A549 (cell line): ENCODE results near the gene FAM78B.

Experiments used
- CEBPB ChIP-seq, 2 experiments: fragments of >200 bp in 1 of 2; sonication (Bioruptor Twin) in 1 of 2; formaldehyde crosslinking in 1 of 2; IDR thresholded peaks; 2 replicates each; pipeline ENCODE4 v1.6.1; 2012 to 2016
- ELK1 ChIP-seq: fragments of 150-350 bp; IDR thresholded peaks from 2 replicates; pipeline ENCODE4 v1.6.1; 2014; ENCODE audit warnings: low read depth, mild to moderate bottlenecking, low read length
- GATA3 ChIP-seq: IDR thresholded peaks from 2 replicates; pipeline ENCODE4 v1.6.1; 2012; ENCODE audit warnings: borderline replicate concordance
- HDAC2 ChIP-seq: fragments of 200-600 bp; sonication (generic); IDR thresholded peaks from 2 replicates; pipeline ENCODE4 v1.6.1; 2016
- MAFK ChIP-seq: fragments of 450-650 bp; IDR thresholded peaks from 2 replicates; pipeline ENCODE4 v1.6.1; 2014; ENCODE audit not compliant: partially characterized antibody
- MYC ChIP-seq: IDR thresholded peaks from 2 replicates; pipeline ENCODE4 v1.6.1; 2012; ENCODE audit warnings: mild to moderate bottlenecking, inconsistent platforms, low read length, improper control_type of control experiment, borderline replicate concordance
- PHF8 ChIP-seq: fragments of 200-600 bp; sonication (generic); IDR thresholded peaks from 2 replicates; pipeline ENCODE4 v1.6.1; 2016; ENCODE audit warnings: low read depth, mild to moderate bottlenecking, antibody characterized with exemption, moderate library complexity, borderline replicate concordance
- POLR2A ChIP-seq: IDR thresholded peaks from 2 replicates; pipeline ENCODE4 v1.6.1; 2012; ENCODE audit warnings: mild to moderate bottlenecking, low read length
- RAD21 ChIP-seq, 2 experiments: fragments of >200 bp in 1 of 2; sonication (Bioruptor Twin) in 1 of 2; formaldehyde crosslinking in 1 of 2; IDR thresholded peaks in 1 of 2; conservative IDR thresholded peaks in 1 of 2; 2 replicates in 1 of 2; 3 replicates in 1 of 2; pipeline ENCODE4 v1.6.1; 2012 to 2018; ENCODE audit warnings: inconsistent platforms in 1 of 2
- ZFP36 ChIP-seq: fragments of 450-650 bp; IDR thresholded peaks from 2 replicates; pipeline ENCODE4 v1.6.1; 2014; ENCODE audit warnings: borderline replicate concordance; ENCODE audit not compliant: partially characterized antibody
- TF ChIP-seq, protein P1 (sequence below): IDR thresholded peaks from 2 replicates; pipeline ENCODE4 v1.6.1; 2012
- TF ChIP-seq, protein P2 (sequence below): fragments of >200 bp; sonication (Bioruptor Twin); formaldehyde crosslinking; IDR thresholded peaks from 3 replicates; pipeline ENCODE4 v1.5.1; 2016

- TF ChIP-seq, protein P1, sequence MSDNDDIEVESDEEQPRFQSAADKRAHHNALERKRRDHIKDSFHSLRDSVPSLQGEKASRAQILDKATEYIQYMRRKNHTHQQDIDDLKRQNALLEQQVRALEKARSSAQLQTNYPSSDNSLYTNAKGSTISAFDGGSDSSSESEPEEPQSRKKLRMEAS, result no peak
- TF ChIP-seq RAD21 (conservative IDR thresholded peaks at IDR 0.05 in 1 of 2, IDR thresholded peaks at IDR 0.05 in 1 of 2) (no peak), ZFP36 (no peak), GATA3 (no peak), CEBPB (IDR thresholded peaks at IDR 0.05) (no peak), POLR2A (no peak), MAFK (peak; percentile 48), MYC (no peak), HDAC2 (no peak), PHF8 (no peak), ELK1 (no peak)
- TF ChIP-seq, protein P2, sequence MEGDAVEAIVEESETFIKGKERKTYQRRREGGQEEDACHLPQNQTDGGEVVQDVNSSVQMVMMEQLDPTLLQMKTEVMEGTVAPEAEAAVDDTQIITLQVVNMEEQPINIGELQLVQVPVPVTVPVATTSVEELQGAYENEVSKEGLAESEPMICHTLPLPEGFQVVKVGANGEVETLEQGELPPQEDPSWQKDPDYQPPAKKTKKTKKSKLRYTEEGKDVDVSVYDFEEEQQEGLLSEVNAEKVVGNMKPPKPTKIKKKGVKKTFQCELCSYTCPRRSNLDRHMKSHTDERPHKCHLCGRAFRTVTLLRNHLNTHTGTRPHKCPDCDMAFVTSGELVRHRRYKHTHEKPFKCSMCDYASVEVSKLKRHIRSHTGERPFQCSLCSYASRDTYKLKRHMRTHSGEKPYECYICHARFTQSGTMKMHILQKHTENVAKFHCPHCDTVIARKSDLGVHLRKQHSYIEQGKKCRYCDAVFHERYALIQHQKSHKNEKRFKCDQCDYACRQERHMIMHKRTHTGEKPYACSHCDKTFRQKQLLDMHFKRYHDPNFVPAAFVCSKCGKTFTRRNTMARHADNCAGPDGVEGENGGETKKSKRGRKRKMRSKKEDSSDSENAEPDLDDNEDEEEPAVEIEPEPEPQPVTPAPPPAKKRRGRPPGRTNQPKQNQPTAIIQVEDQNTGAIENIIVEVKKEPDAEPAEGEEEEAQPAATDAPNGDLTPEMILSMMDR, result no peak
Measured at GRCh38 chr1:166200743-166201142, 33.9 kb upstream of the FAM78B start.
